HEK293 (cell line): ENCODE data around the gene STAB2.

Source experiments
- CTCF ChIA-PET: fragments of 350-600 bp; formaldehyde crosslinking; extraction: SDS; loops from one replicate; lab custom pipeline; 2021; ENCODE audit warnings: antibody characterized with exemption; lab: Yijun Ruan, JAX
- POLR2A ChIA-PET: fragments of 300-600 bp; formaldehyde crosslinking; extraction: SDS; loops from one replicate; lab custom pipeline; 2020; ENCODE audit warnings: antibody characterized with exemption, inconsistent platforms; lab: Yijun Ruan, JAX
- H3K27ac ChIP-seq: fragments of 200-500 bp; sonication (Bioruptor generic); 2 replicates; pipeline ENCODE4 v1.5.1; 2014; ENCODE audit warnings: low read depth, low read length, control low read depth, inconsistent platforms; ENCODE audit errors: extremely low read depth
- H3K36me3 ChIP-seq, 2 experiments: fragments of 200-500 bp in 1 of 2; sonication (Bioruptor generic) in 1 of 2; 1 replicate in 1 of 2; 2 replicates in 1 of 2; pipeline ENCODE4 v1.5.1; 2014 to 2017; ENCODE audit warnings: inconsistent platforms in 2 of 2, low read length in 2 of 2; ENCODE audit not compliant: control insufficient read depth in 2 of 2, insufficient read depth in 1 of 2
- H3K4me1 ChIP-seq: fragments of 200-500 bp; sonication (Bioruptor generic); 2 replicates; pipeline ENCODE4 v1.5.1; 2014; ENCODE audit warnings: mild to moderate bottlenecking, low read length, inconsistent platforms; ENCODE audit not compliant: control insufficient read depth, insufficient read depth
- H3K4me3 ChIP-seq: 2 replicates; pipeline ENCODE4 v1.5.1; 2011; ENCODE audit warnings: low read depth, mild to moderate bottlenecking, control low read depth, low read length, moderate library complexity
- H3K9me3 ChIP-seq: fragments of 200-500 bp; sonication (Bioruptor generic); 2 replicates; pipeline ENCODE4 v1.5.1; 2014; ENCODE audit warnings: low read depth, low read length, inconsistent platforms; ENCODE audit not compliant: control insufficient read depth, insufficient read depth
- GLI4 ChIP-seq: fragments of 450-650 bp; formaldehyde crosslinking; IDR thresholded peaks from 2 replicates; pipeline ENCODE4 v1.5.1; 2016; ENCODE audit warnings: missing biosample characterization, missing genetic modification characterization
- GLIS2 ChIP-seq: fragments of 450-650 bp; formaldehyde crosslinking; IDR thresholded peaks from 2 replicates; pipeline ENCODE4 v1.5.1; 2016; ENCODE audit warnings: missing biosample characterization, missing genetic modification characterization
- KLF9 ChIP-seq: fragments of 450-650 bp; formaldehyde crosslinking; IDR thresholded peaks from 2 replicates; pipeline ENCODE4 v1.5.1; 2016; ENCODE audit warnings: missing biosample characterization, missing genetic modification characterization, low read depth
- MYNN ChIP-seq: fragments of 450-650 bp; formaldehyde crosslinking; IDR thresholded peaks from 2 replicates; pipeline ENCODE4 v1.5.1; 2016; ENCODE audit warnings: missing biosample characterization, missing genetic modification characterization, borderline replicate concordance
- SALL2 ChIP-seq: fragments of 450-650 bp; formaldehyde crosslinking; IDR thresholded peaks from 2 replicates; pipeline ENCODE4 v1.5.0; 2017; ENCODE audit warnings: missing biosample characterization, mild to moderate bottlenecking, missing genetic modification characterization, borderline replicate concordance
- SP3 ChIP-seq: fragments of 450-650 bp; formaldehyde crosslinking; IDR thresholded peaks from 2 replicates; pipeline ENCODE4 v1.5.1; 2016; ENCODE audit warnings: missing biosample characterization, missing genetic modification characterization
- ZBTB7A ChIP-seq: fragments of 450-650 bp; formaldehyde crosslinking; IDR thresholded peaks from 2 replicates; pipeline ENCODE4 v1.5.1; 2016; ENCODE audit warnings: low read depth, missing biosample characterization, missing genetic modification characterization
- ZFP37 ChIP-seq: fragments of 450-650 bp; formaldehyde crosslinking; IDR thresholded peaks from 2 replicates; pipeline ENCODE4 v1.5.1; 2016; ENCODE audit warnings: missing biosample characterization, missing genetic modification characterization
- ZIC2 ChIP-seq: fragments of 450-650 bp; formaldehyde crosslinking; IDR thresholded peaks from 2 replicates; pipeline ENCODE4 v1.5.1; 2016; ENCODE audit warnings: missing biosample characterization, missing genetic modification characterization
- ZNF155 ChIP-seq: fragments of 450-650 bp; formaldehyde crosslinking; IDR thresholded peaks from 2 replicates; pipeline ENCODE4 v1.5.1; 2016; ENCODE audit warnings: missing biosample characterization, missing genetic modification characterization
- ZNF16 ChIP-seq: fragments of 450-650 bp; formaldehyde crosslinking; IDR thresholded peaks from 2 replicates; pipeline ENCODE4 v1.5.1; 2016; ENCODE audit warnings: low read depth, missing biosample characterization, missing genetic modification characterization
- ZNF184 ChIP-seq: fragments of 450-650 bp; IDR thresholded peaks from 2 replicates; pipeline ENCODE4 v1.5.1; 2018; ENCODE audit warnings: missing biosample characterization, mild to moderate bottlenecking, missing genetic modification characterization
- ZNF23 ChIP-seq: fragments of 450-650 bp; formaldehyde crosslinking; IDR thresholded peaks from 2 replicates; pipeline ENCODE4 v1.5.1; 2016; ENCODE audit warnings: missing biosample characterization, missing genetic modification characterization, borderline replicate concordance
- ZNF248 ChIP-seq: fragments of 450-650 bp; formaldehyde crosslinking; IDR thresholded peaks from 2 replicates; pipeline ENCODE4 v1.5.1; 2017; ENCODE audit warnings: missing biosample characterization, missing genetic modification characterization
- ZNF311 ChIP-seq: fragments of 450-650 bp; formaldehyde crosslinking; IDR thresholded peaks from 2 replicates; pipeline ENCODE4 v1.5.1; 2017; ENCODE audit warnings: missing biosample characterization, missing genetic modification characterization, borderline replicate concordance
- ZNF404 ChIP-seq: fragments of 450-650 bp; formaldehyde crosslinking; IDR thresholded peaks from 2 replicates; pipeline ENCODE4 v1.5.1; 2017; ENCODE audit warnings: missing biosample characterization, missing genetic modification characterization
- TF ChIP-seq, protein P1 (sequence below): fragments of 450-650 bp; formaldehyde crosslinking; IDR thresholded peaks from 2 replicates; pipeline ENCODE4 v1.5.1; 2016; ENCODE audit warnings: missing biosample characterization, missing genetic modification characterization, borderline replicate concordance
- TF ChIP-seq, protein P2 (sequence below): fragments of 450-650 bp; formaldehyde crosslinking; IDR thresholded peaks from 2 replicates; pipeline ENCODE4 v1.5.0; 2017; ENCODE audit warnings: missing biosample characterization, missing genetic modification characterization, borderline replicate concordance
- TF ChIP-seq, protein P3 (sequence below): fragments of 450-650 bp; formaldehyde crosslinking; IDR thresholded peaks from 2 replicates; pipeline ENCODE4 v1.5.1; 2017; ENCODE audit warnings: missing biosample characterization, missing genetic modification characterization
- TF ChIP-seq, protein P4 (sequence below): fragments of 450-650 bp; formaldehyde crosslinking; IDR thresholded peaks from 2 replicates; pipeline ENCODE4 v1.5.1; 2016; ENCODE audit warnings: missing biosample characterization, missing genetic modification characterization

Gene STAB2

DNA sequence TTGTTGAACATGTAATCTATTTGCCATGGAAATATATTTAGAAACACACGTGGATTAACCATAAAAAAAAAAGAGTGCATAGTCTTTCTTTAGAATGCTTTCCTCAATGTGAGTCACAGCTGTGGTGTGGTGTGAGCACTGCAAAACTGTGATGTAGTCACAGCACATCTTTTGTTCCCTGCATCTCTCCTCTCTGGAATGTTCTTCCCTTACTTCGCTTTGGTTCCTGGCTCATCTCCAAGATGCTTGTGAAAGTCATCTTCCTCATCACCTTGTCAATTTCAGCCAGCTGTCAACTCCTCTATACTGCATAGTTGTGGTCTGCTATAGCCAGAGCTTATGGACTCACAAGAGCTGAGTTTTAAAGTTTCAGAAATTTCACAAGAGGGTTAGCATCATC is 60.2 kb downstream of the STAB2 start:
- ChIA-PET CTCF (interaction anchor here (0.6 to 2.8 kb wide), 2 partner anchors 11 to 14 kb away, joined by 3 to 9 read pairs; no protein-coding TSS in a partner anchor), POLR2A (no interaction called here)
- Histone ChIP-seq H3K4me3 (no peak overlapping the region), H3K4me1 (no peaks in the 10 kb centered on the region), H3K27ac (no peak overlapping the region), H3K9me3 (no peaks in the 10 kb centered on the region), H3K36me3 (no peaks in the 10 kb centered on the region)
- TF ChIP-seq ZNF23 (no peak), MYNN (no peak), ZIC2 (no peak)

DNA sequence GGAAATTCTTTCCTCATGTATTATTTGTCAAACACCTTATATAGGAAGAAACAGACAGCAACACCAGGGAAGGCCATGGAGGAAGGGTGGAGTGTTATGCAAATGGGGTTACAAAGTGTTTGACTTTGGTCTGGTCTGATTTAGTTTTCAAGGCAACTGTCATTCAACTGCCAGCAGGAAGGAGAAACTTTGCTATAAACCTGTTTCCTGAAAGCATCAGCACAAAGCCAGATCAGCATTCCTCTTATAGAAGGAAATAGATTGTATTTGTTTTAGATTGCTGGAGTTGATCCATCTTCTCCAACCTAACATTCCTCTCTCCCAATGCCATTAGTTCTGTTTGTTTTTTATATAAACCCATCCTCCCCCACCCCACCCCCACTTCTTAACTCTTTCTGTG is 65.7 kb downstream of the STAB2 start:
- H3K4me1 ChIP-seq, result no peaks in the 10 kb centered on the region
- no peaks in the 10 kb centered on the region for H3K9me3 ChIP-seq
- POLR2A ChIA-PET, result no interaction called here
- TF ChIP-seq, protein P1, sequence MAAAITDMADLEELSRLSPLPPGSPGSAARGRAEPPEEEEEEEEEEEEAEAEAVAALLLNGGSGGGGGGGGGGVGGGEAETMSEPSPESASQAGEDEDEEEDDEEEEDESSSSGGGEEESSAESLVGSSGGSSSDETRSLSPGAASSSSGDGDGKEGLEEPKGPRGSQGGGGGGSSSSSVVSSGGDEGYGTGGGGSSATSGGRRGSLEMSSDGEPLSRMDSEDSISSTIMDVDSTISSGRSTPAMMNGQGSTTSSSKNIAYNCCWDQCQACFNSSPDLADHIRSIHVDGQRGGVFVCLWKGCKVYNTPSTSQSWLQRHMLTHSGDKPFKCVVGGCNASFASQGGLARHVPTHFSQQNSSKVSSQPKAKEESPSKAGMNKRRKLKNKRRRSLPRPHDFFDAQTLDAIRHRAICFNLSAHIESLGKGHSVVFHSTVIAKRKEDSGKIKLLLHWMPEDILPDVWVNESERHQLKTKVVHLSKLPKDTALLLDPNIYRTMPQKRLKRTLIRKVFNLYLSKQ (tag by site-specific recombination), result no peak
- no peak for TF ChIP-seq ZNF184 (tag by site-specific recombination)
- no peak for TF ChIP-seq GLIS2
- no peak for TF ChIP-seq SP3
- no peak for TF ChIP-seq ZNF311 (tag by site-specific recombination)
- TF ChIP-seq SALL2 (tag by site-specific recombination), result no peak
- no peak for TF ChIP-seq ZFP37 (tag by site-specific recombination)
- TF ChIP-seq ZNF155 (tag by site-specific recombination), result no peak
- TF ChIP-seq ZNF404, result no peak
- no peak for TF ChIP-seq ZNF248 (tag by site-specific recombination)
- TF ChIP-seq KLF9 (tag by site-specific recombination), result no peak
- TF ChIP-seq, protein P2, sequence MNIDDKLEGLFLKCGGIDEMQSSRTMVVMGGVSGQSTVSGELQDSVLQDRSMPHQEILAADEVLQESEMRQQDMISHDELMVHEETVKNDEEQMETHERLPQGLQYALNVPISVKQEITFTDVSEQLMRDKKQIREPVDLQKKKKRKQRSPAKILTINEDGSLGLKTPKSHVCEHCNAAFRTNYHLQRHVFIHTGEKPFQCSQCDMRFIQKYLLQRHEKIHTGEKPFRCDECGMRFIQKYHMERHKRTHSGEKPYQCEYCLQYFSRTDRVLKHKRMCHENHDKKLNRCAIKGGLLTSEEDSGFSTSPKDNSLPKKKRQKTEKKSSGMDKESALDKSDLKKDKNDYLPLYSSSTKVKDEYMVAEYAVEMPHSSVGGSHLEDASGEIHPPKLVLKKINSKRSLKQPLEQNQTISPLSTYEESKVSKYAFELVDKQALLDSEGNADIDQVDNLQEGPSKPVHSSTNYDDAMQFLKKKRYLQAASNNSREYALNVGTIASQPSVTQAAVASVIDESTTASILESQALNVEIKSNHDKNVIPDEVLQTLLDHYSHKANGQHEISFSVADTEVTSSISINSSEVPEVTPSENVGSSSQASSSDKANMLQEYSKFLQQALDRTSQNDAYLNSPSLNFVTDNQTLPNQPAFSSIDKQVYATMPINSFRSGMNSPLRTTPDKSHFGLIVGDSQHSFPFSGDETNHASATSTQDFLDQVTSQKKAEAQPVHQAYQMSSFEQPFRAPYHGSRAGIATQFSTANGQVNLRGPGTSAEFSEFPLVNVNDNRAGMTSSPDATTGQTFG (tag by site-specific recombination), result no peak
- no peak for TF ChIP-seq GLI4 (tag by site-specific recombination)
- TF ChIP-seq, protein P3, sequence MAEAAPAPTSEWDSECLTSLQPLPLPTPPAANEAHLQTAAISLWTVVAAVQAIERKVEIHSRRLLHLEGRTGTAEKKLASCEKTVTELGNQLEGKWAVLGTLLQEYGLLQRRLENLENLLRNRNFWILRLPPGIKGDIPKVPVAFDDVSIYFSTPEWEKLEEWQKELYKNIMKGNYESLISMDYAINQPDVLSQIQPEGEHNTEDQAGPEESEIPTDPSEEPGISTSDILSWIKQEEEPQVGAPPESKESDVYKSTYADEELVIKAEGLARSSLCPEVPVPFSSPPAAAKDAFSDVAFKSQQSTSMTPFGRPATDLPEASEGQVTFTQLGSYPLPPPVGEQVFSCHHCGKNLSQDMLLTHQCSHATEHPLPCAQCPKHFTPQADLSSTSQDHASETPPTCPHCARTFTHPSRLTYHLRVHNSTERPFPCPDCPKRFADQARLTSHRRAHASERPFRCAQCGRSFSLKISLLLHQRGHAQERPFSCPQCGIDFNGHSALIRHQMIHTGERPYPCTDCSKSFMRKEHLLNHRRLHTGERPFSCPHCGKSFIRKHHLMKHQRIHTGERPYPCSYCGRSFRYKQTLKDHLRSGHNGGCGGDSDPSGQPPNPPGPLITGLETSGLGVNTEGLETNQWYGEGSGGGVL (tag by site-specific recombination), result no peak
- TF ChIP-seq, protein P4, sequence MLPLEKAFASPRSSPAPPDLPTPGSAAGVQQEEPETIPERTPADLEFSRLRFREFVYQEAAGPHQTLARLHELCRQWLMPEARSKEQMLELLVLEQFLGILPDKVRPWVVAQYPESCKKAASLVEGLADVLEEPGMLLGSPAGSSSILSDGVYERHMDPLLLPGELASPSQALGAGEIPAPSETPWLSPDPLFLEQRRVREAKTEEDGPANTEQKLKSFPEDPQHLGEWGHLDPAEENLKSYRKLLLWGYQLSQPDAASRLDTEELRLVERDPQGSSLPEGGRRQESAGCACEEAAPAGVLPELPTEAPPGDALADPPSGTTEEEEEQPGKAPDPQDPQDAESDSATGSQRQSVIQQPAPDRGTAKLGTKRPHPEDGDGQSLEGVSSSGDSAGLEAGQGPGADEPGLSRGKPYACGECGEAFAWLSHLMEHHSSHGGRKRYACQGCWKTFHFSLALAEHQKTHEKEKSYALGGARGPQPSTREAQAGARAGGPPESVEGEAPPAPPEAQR, result no peak
- TF ChIP-seq ZNF16, result no peak
- TF ChIP-seq ZBTB7A (tag by site-specific recombination), result no peak
- TF ChIP-seq, all 188 proteins: peak for 0
- CTCF ChIA-PET, result interaction anchor here (1.4 kb wide), 1 partner anchor 20 kb away, joined by 3 read pairs; no protein-coding TSS in a partner anchor
- Histone ChIP-seq H3K4me3 (no peak overlapping the region), H3K36me3 (no peaks in the 10 kb centered on the region), H3K27ac (no peak overlapping the region)
